GM18858 (cell line): ENCODE results near the gene PLEKHG1.
A peak's percentile ranks its signal among the peaks of the same experiment; 100 is the strongest.

Source experiments
- ATAC-seq: cut with Tn5 transposase; IDR thresholded peaks from one replicate; pipeline ENCODE4 v1.9.1; 2021; ENCODE audit not compliant: unreplicated experiment

Gene PLEKHG1

GRCh38 chr6:150637266-150637665, 37.6 kb downstream of the PLEKHG1 start:
- no peak for ATAC-seq

GRCh38 chr6:150638267-150638666, 38.6 kb downstream of the PLEKHG1 start:
- ATAC-seq, result no peak

DNA sequence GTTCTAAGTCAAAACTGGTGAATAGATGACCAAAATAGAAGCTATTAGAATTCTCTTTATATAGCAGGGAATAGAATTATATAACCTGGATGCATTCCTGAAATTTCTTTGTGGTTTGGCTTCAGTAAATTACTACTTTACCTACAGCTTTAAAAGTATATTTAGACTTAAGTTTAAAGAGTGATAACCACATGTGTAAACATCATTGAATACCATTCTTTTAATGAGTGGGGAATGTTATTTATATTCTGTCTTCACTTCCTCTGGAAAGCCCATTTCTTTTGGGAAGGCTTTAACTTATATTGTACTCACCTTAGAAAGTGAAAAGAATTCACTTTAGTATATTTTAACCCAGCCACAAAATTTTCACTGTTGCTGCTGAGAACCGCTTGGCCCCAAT, 39.1 kb downstream of the PLEKHG1 start:
- no peak for ATAC-seq

DNA sequence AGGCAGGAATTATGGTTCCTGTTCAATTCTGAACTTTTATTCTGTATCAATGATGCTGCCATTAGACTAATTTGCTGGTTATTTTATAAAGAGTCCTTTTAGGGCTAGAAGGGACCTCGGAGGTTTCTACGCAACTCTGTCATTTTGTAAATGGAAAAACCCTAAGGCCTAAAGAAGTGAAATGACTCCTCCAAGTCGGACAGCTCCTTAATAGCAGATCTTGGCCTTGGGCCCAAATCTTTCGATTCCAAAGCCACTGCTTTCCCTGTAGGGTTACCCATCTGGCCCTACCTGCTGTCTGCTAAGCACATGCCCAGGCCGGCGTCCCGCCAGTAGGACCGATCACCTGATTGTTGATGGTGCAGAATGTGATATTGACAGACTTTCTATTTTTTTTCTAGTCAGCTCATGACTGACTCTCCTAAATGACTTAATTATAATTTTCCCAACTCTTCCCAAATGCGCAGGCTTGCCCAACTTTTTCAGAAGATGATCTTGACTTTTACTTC, 40.2 kb downstream of the PLEKHG1 start:
- ATAC-seq, result no peak

GRCh38 chr6:150640556-150641209, 41.0 kb downstream of the PLEKHG1 start:
- no peak for ATAC-seq

DNA sequence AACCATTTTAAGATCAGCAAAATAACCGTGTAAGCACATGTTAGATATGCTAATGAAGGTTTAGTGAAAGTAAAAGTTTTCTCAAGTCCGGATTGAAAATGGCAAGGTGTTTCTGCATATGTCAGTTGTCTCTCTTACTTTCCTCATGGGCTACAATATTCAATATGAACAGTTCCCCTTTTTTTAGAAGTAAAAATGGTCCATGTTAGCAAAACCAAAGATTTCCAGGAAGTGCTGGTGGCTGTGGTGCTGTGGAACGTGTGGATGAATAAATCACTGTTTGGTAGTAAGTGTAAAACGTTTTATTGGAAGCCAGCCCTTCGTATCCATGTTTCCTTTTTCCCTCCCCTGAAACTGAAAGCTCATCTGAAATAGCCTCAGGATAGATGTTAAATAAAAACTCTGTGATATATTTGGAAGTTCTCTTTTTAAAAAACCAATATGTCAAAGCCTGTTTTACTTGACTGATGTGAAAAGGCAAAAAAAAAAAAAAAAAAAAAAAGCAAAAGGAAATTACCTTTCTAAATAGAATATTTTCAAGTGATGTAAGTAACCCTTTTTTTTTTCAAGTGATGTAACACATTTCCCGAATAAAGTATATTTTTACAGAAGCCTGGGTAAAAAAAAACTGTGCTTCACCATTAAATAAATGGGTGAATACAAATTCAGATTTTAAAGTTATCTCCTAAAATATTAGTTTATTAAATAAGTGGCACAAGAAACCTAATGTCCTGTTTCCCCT, 41.9 kb downstream of the PLEKHG1 start:
- ATAC-seq, result peak; percentile 43

DNA sequence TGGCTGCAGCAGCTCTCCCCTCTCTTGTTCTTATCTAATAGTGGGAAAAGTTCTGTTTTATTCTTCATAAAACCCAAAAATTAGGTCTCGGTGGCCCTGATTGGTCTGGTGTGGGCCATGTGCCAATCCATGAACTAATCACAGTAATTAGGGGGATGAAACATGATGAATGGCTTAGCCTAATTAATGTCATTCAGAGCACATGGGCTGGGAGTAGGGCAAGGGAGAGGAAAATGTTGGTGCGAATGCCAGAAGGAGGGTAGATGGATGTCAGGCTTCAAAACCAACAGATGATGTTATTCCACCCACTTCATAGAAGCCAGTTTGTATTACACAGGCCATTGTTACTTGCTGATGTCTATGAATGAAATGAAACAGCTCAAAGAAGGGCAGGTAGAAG, 46.5 kb downstream of the PLEKHG1 start:
- ATAC-seq, result no peak

GRCh38 chr6:150647051-150647450, 47.4 kb downstream of the PLEKHG1 start:
- ATAC-seq, result no peak
